Upper lobe of right lung (tissue), 1 donor: ENCODE results near the gene KIF20B. TPM values are rescaled to one million over a fixed set of nuclear protein-coding genes. Genes with fewer than 3 reads are reported as not detected.

Experiments used
- ATAC-seq: fragments of 200-7000 bp; cut with Tn5 transposase; one replicate; pipeline ENCODE4 v1.9.1; 2020; ENCODE audit warnings: mild to moderate bottlenecking, moderate library complexity
- DNase-seq: peaks from one replicate; pipeline ENCODE4 v3.0.0-alpha.2; 2020
- H3K27ac ChIP-seq: fragments of 200-600 bp; one replicate; pipeline ENCODE4 v1.8.0; 2022
- H3K27me3 ChIP-seq: fragments of 200-600 bp; one replicate; pipeline ENCODE4 v1.8.0; 2022; ENCODE audit warnings: mild to moderate bottlenecking
- H3K36me3 ChIP-seq: fragments of 200-600 bp; one replicate; pipeline ENCODE4 v1.8.0; 2022
- H3K4me1 ChIP-seq: fragments of 200-600 bp; one replicate; pipeline ENCODE4 v1.8.0; 2022
- H3K4me3 ChIP-seq: fragments of 200-600 bp; one replicate; pipeline ENCODE4 v1.8.0; 2022; ENCODE audit warnings: mild to moderate bottlenecking
- H3K9me3 ChIP-seq: fragments of 200-600 bp; one replicate; pipeline ENCODE4 v1.8.0; 2022
- CTCF ChIP-seq: fragments of 200-600 bp; IDR thresholded peaks from one replicate; pipeline ENCODE4 v1.8.0; 2022; ENCODE audit warnings: antibody characterized with exemption
- intact Hi-C: fragments of 100-400 bp; cut with DNase I; formaldehyde crosslinking; loops from one replicate; pipeline ENCODE4 v1.11.0; 2022
- total RNA-seq: library from RNA; stranded (reverse); fragmentation: NEBNext Ultra II Directional; extraction: Animal tissue kit (Norgen Biotek cat#: 25700); gene quantifications from one replicate; pipeline ENCODE4 v1.2.1, GENCODE V29; 2021
- donor health status: DM: no; HTN: yes; CAD: no; lungs with severe emphysema.

KIF20B gene
- total RNA-seq, 1 donor from 2014 or later: 5.1 TPM

DNA sequence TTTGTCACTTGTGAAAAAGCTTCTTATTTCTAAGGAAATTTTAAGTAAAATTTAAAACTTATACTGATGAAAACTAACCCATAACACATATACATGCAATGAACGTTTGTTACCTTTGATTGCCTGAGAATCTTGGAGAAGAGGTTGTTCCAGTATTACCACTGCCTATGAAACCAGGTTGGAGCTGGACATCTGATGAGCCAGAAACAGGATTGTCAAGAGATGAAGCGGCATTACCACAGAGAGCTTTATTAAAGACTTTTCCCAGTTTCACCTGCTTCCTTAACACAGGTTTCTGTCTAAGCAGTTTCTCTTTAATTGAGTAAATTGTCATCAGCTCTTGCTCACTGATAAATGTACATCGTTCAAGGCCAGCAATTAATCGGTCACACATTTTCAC is 9.0 kb upstream of the KIF20B start:
- ATAC-seq (no peak), DNase-seq (no peak)
- Histone ChIP-seq H3K27me3 (no peaks in the 10 kb centered on the region), H3K4me3 (no peak overlapping the region), H3K9me3 (no peaks in the 10 kb centered on the region), H3K36me3 (no peaks in the 10 kb centered on the region), H3K4me1 (no peaks in the 10 kb centered on the region), H3K27ac (no peak overlapping the region)
- no peak for TF ChIP-seq CTCF
- intact Hi-C loops: no loop called here

- no peaks in the 10 kb centered on the region for H3K4me1 ChIP-seq
- no peak overlapping the region for H3K4me3 ChIP-seq
- H3K36me3 ChIP-seq: no peaks in the 10 kb centered on the region
- H3K27ac ChIP-seq: no peak overlapping the region
- TF ChIP-seq CTCF: no peak
- DNase-seq (no peak), ATAC-seq (no peak)
- intact Hi-C loops: no loop called here
- H3K27me3 ChIP-seq: no peaks in the 10 kb centered on the region
- no peaks in the 10 kb centered on the region for H3K9me3 ChIP-seq
Measured at GRCh38 chr10:89693176-89693575, 8.2 kb upstream of the KIF20B start.

- no peaks in the 10 kb centered on the region for H3K4me1 ChIP-seq
- TF ChIP-seq CTCF: no peak
- no peak for DNase-seq
- H3K36me3 ChIP-seq: no peaks in the 10 kb centered on the region
- H3K27me3 ChIP-seq: no peaks in the 10 kb centered on the region
- no peak overlapping the region for H3K4me3 ChIP-seq
- H3K9me3 ChIP-seq: no peaks in the 10 kb centered on the region
- intact Hi-C loops: no loop called here
- no peak for ATAC-seq
- no peak overlapping the region for H3K27ac ChIP-seq
Measured at GRCh38 chr10:89695307-89695706, 6.1 kb upstream of the KIF20B start.

- intact Hi-C loops: no loop called here
- no peak for ATAC-seq
- Histone ChIP-seq H3K36me3 (no peaks in the 10 kb centered on the region), H3K4me1 (peaks cover 7% of the 10 kb centered on the region), H3K9me3 (no peaks in the 10 kb centered on the region), H3K27me3 (no peaks in the 10 kb centered on the region), H3K27ac (no peak overlapping the region), H3K4me3 (no peak overlapping the region)
- no peak for TF ChIP-seq CTCF
- DNase-seq: no peak
Measured at GRCh38 chr10:89697946-89698345, 3.4 kb upstream of the KIF20B start.

DNA sequence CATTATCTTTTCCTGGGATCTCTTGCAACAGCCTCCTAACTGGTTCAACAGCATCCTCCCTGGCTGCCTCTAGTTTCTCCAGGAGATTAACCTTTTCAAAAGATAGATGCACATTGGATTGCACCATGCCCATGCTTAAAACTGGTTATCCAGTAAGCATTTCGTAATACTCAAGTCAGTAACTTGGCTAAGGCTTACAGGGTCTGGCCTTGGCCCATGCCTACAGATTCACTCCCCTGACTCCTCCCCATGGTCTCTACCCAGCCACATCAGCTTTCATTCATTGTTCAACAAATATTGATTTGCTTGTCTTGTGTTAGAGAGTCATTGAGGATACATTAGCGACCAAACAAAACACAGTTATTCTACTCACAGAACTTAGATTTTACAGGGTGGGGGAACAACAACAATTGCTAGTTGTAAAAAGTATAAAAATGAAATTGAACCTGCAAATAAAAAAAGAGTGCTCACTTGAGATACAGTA is 1.8 kb upstream of the KIF20B start:
- H3K36me3 ChIP-seq: no peaks in the 10 kb centered on the region
- H3K27ac ChIP-seq: no peak overlapping the region
- intact Hi-C loops: no loop called here
- peaks cover 7% of the 10 kb centered on the region for H3K4me1 ChIP-seq
- H3K27me3 ChIP-seq: no peaks in the 10 kb centered on the region
- no peak overlapping the region for H3K4me3 ChIP-seq
- no peak for TF ChIP-seq CTCF
- no peaks in the 10 kb centered on the region for H3K9me3 ChIP-seq
- DNase-seq: no peak
- ATAC-seq: no peak

GRCh38 chr10:89700923-89701241 is 508 bp upstream of the KIF20B start:
- H3K4me1 ChIP-seq: peaks cover 7% of the 10 kb centered on the region
- no peaks in the 10 kb centered on the region for H3K9me3 ChIP-seq
- H3K27ac ChIP-seq: peak overlapping the region; percentile 92
- peak overlapping the region; percentile 82 for H3K4me3 ChIP-seq
- TF ChIP-seq CTCF: no peak
- intact Hi-C loops: no loop called here
- ATAC-seq: no peak
- no peak for DNase-seq
- no peaks in the 10 kb centered on the region for H3K27me3 ChIP-seq
- no peaks in the 10 kb centered on the region for H3K36me3 ChIP-seq
